Activated CD4-positive, alpha-beta T cell treated with anti-CD3 and anti-CD28 coated beads for 36 hours (primary cell): ENCODE results near the gene FXR1. TPM values are rescaled to one million over a fixed set of nuclear protein-coding genes. Genes with fewer than 3 reads are reported as not detected.

Source experiments
- ATAC-seq: fragments of 200-7000 bp; cut with Tn5 transposase; one replicate; pipeline ENCODE4 v1.10.0; 2021; ENCODE audit warnings: mild to moderate bottlenecking, moderate library complexity
- CTCF ChIA-PET: fragments of 350-600 bp; sonication (Branson Sonifier 250); formaldehyde crosslinking; loops from one replicate; lab custom pipeline; 2021; ENCODE audit warnings: antibody characterized with exemption; lab: Charles Lee
- POLR2A ChIA-PET: fragments of 350-600 bp; sonication (Branson Sonifier 250); formaldehyde crosslinking; loops from one replicate; lab custom pipeline; 2021; ENCODE audit warnings: antibody characterized with exemption, inconsistent platforms; lab: Charles Lee
- DNase-seq: peaks from one replicate; pipeline ENCODE4 v3.0.0-alpha.2; 2020
- H3K27ac Mint-ChIP-seq: one replicate; pipeline ENCODE4 v1.8.0; 2021; ENCODE audit warnings: mixed read lengths
- H3K27me3 Mint-ChIP-seq: one replicate; pipeline ENCODE4 v1.8.0; 2021; ENCODE audit warnings: mixed read lengths
- H3K36me3 Mint-ChIP-seq: one replicate; pipeline ENCODE4 v1.8.0; 2021; ENCODE audit warnings: low read depth, mixed read lengths
- H3K4me1 Mint-ChIP-seq: one replicate; pipeline ENCODE4 v1.8.0; 2021; ENCODE audit warnings: mixed read lengths
- H3K4me3 Mint-ChIP-seq: one replicate; pipeline ENCODE4 v1.8.0; 2021; ENCODE audit warnings: mild to moderate bottlenecking, moderate library complexity, mixed read lengths
- H3K9me3 Mint-ChIP-seq: one replicate; pipeline ENCODE4 v1.8.0; 2021; ENCODE audit warnings: low read depth, mixed read lengths
- intact Hi-C, 2 experiments: fragments of 100-400 bp; cut with DNase I in 1 of 2; cut with micrococcal nuclease in 1 of 2; formaldehyde crosslinking; loops; one replicate each; pipeline versions ENCODE4 v1.14.2 to v1.15.1; 2022 to 2024; cut with DNase I, micrococcal nuclease
- total RNA-seq, 2 experiments: library from RNA; stranded (reverse); gene quantifications; one replicate each; pipeline ENCODE4 v1.2.3, GENCODE V29; 2021

Gene FXR1
- total RNA-seq, 2 experiments from 2014 or later = 175 to 186 TPM

- Mint-ChIP-seq H3K27me3 (no peaks in the 10 kb centered on the region), H3K9me3 (no peaks in the 10 kb centered on the region), H3K4me1 (peaks cover 18% of the 10 kb centered on the region), H3K27ac (no peak overlapping the region), H3K4me3 (no peak overlapping the region), H3K36me3 (peaks cover 50% of the 10 kb centered on the region)
- intact Hi-C loops = loop anchor here in 1 of 2 experiments (10.0 kb wide), 1 partner anchor 1356 kb away; no protein-coding TSS in a partner anchor
- no peak for ATAC-seq
- ChIA-PET POLR2A (no interaction called here), CTCF (no interaction called here)
- DNase-seq = no peak
These were observed 28.4 kb downstream of the FXR1 start for GRCh38 chr3:180940826-180941225.

GRCh38 chr3:180947761-180948390 lies 35.4 kb downstream of the FXR1 start:
- no peak for ATAC-seq
- Mint-ChIP-seq H3K27me3 (no peaks in the 10 kb centered on the region), H3K36me3 (peaks cover 54% of the 10 kb centered on the region), H3K4me1 (peaks cover 13% of the 10 kb centered on the region), H3K9me3 (no peaks in the 10 kb centered on the region), H3K27ac (peak overlapping the region; percentile 9), H3K4me3 (no peak overlapping the region)
- ChIA-PET CTCF (interaction anchor here (0.7 kb wide), 1 partner anchor 56 kb away, joined by 3 read pairs; no protein-coding TSS in a partner anchor), POLR2A (no interaction called here)
- intact Hi-C loops = loop anchor here in 1 of 2 experiments (10.0 kb wide), 1 partner anchor 1363 kb away; no protein-coding TSS in a partner anchor
- DNase-seq = no peak

GRCh38 chr3:180959691-180960090 lies 47.2 kb downstream of the FXR1 start:
- H3K36me3 Mint-ChIP-seq = peaks cover 56% of the 10 kb centered on the region
- H3K4me3 Mint-ChIP-seq = no peak overlapping the region
- H3K9me3 Mint-ChIP-seq = no peaks in the 10 kb centered on the region
- DNase-seq = no peak
- POLR2A ChIA-PET = no interaction called here
- H3K27ac Mint-ChIP-seq = peak overlapping the region; percentile 63
- peak; percentile 88 for ATAC-seq
- no peaks in the 10 kb centered on the region for H3K27me3 Mint-ChIP-seq
- intact Hi-C loops = no loop called here
- H3K4me1 Mint-ChIP-seq = peaks cover 26% of the 10 kb centered on the region
- CTCF ChIA-PET = no interaction called here

- DNase-seq (no peak), ATAC-seq (no peak)
- H3K27ac Mint-ChIP-seq = no peak overlapping the region
- H3K36me3 Mint-ChIP-seq = peaks cover 49% of the 10 kb centered on the region
- H3K4me1 Mint-ChIP-seq = peaks cover 26% of the 10 kb centered on the region
- CTCF ChIA-PET = interaction anchor here (1.2 to 1.5 kb wide), 2 partner anchors 21 to 30 kb away, joined by 3 to 4 read pairs; no protein-coding TSS in a partner anchor
- intact Hi-C loops = no loop called here
- no peaks in the 10 kb centered on the region for H3K9me3 Mint-ChIP-seq
- H3K4me3 Mint-ChIP-seq = no peak overlapping the region
- POLR2A ChIA-PET = no interaction called here
- H3K27me3 Mint-ChIP-seq = no peaks in the 10 kb centered on the region
These were observed 48.6 kb downstream of the FXR1 start for GRCh38 chr3:180961087-180961486.

GRCh38 chr3:180961552-180961951 lies 49.1 kb downstream of the FXR1 start:
- no peak for ATAC-seq
- H3K36me3 Mint-ChIP-seq = peaks cover 47% of the 10 kb centered on the region
- H3K4me3 Mint-ChIP-seq = no peak overlapping the region
- no peak overlapping the region for H3K27ac Mint-ChIP-seq
- POLR2A ChIA-PET = no interaction called here
- H3K9me3 Mint-ChIP-seq = no peaks in the 10 kb centered on the region
- DNase-seq = no peak
- no peaks in the 10 kb centered on the region for H3K27me3 Mint-ChIP-seq
- H3K4me1 Mint-ChIP-seq = peaks cover 26% of the 10 kb centered on the region
- CTCF ChIA-PET = interaction anchor here (1.2 to 1.5 kb wide), 3 partner anchors 11 to 29 kb away, joined by 3 to 11 read pairs (median 4); no protein-coding TSS in a partner anchor
- intact Hi-C loops = no loop called here

- CTCF ChIA-PET = interaction anchor here (1.1 to 1.2 kb wide), 2 partner anchors 10 to 21 kb away, joined by 3 to 11 read pairs; no protein-coding TSS in a partner anchor
- POLR2A ChIA-PET = no interaction called here
- no peaks in the 10 kb centered on the region for H3K27me3 Mint-ChIP-seq
- H3K4me3 Mint-ChIP-seq = no peak overlapping the region
- DNase-seq (no peak), ATAC-seq (no peak)
- peaks cover 26% of the 10 kb centered on the region for H3K4me1 Mint-ChIP-seq
- intact Hi-C loops = no loop called here
- no peak overlapping the region for H3K27ac Mint-ChIP-seq
- no peaks in the 10 kb centered on the region for H3K9me3 Mint-ChIP-seq
- H3K36me3 Mint-ChIP-seq = peaks cover 43% of the 10 kb centered on the region
These were observed 50.1 kb downstream of the FXR1 start for GRCh38 chr3:180962530-180962929.

GRCh38 chr3:180970931-180971330 lies 58.5 kb downstream of the FXR1 start:
- ATAC-seq (no peak), DNase-seq (no peak)
- peaks cover 36% of the 10 kb centered on the region for H3K36me3 Mint-ChIP-seq
- no peaks in the 10 kb centered on the region for H3K27me3 Mint-ChIP-seq
- H3K4me3 Mint-ChIP-seq = no peak overlapping the region
- intact Hi-C loops = no loop called here
- H3K9me3 Mint-ChIP-seq = no peaks in the 10 kb centered on the region
- POLR2A ChIA-PET = no interaction called here
- no peak overlapping the region for H3K27ac Mint-ChIP-seq
- H3K4me1 Mint-ChIP-seq = peaks cover 6% of the 10 kb centered on the region
- CTCF ChIA-PET = no interaction called here

- no peaks in the 10 kb centered on the region for H3K27me3 Mint-ChIP-seq
- H3K9me3 Mint-ChIP-seq = no peaks in the 10 kb centered on the region
- CTCF ChIA-PET = interaction anchor here (1.9 kb wide), 1 partner anchor 11 kb away, joined by 11 read pairs; no protein-coding TSS in a partner anchor
- POLR2A ChIA-PET = no interaction called here
- DNase-seq = no peak
- no peak overlapping the region for H3K27ac Mint-ChIP-seq
- intact Hi-C loops = no loop called here
- peaks cover 6% of the 10 kb centered on the region for H3K4me1 Mint-ChIP-seq
- no peak overlapping the region for H3K4me3 Mint-ChIP-seq
- no peak for ATAC-seq
- H3K36me3 Mint-ChIP-seq = peaks cover 39% of the 10 kb centered on the region
These were observed 61.1 kb downstream of the FXR1 start for GRCh38 chr3:180973543-180973942.

GRCh38 chr3:180974286-180974685 lies 61.8 kb downstream of the FXR1 start:
- Mint-ChIP-seq H3K27ac (no peak overlapping the region), H3K4me3 (no peak overlapping the region), H3K27me3 (no peaks in the 10 kb centered on the region), H3K4me1 (peaks cover 6% of the 10 kb centered on the region), H3K9me3 (no peaks in the 10 kb centered on the region), H3K36me3 (peaks cover 38% of the 10 kb centered on the region)
- no peak for DNase-seq
- peak; percentile 33 for ATAC-seq
- intact Hi-C loops = no loop called here
- ChIA-PET POLR2A (no interaction called here), CTCF (no interaction called here)

GRCh38 chr3:180977498-180977897 lies 65.0 kb downstream of the FXR1 start:
- no peak overlapping the region for H3K27ac Mint-ChIP-seq

GRCh38 chr3:180979961-180980360 lies 67.5 kb downstream of the FXR1 start:
- Mint-ChIP-seq H3K36me3 (peaks cover 35% of the 10 kb centered on the region), H3K27me3 (no peaks in the 10 kb centered on the region), H3K9me3 (no peaks in the 10 kb centered on the region), H3K27ac (peak overlapping the region; percentile 13), H3K4me1 (no peaks in the 10 kb centered on the region), H3K4me3 (no peak overlapping the region)
- ATAC-seq (no peak), DNase-seq (no peak)
- intact Hi-C loops = loop anchor here in 1 of 2 experiments (10.0 kb wide), 1 partner anchor 375 kb away; the partner anchor contains the start of gene TTC14
- ChIA-PET POLR2A (no interaction called here), CTCF (interaction anchor here (0.6 kb wide), 1 partner anchor 1026 kb away, joined by 4 read pairs; no protein-coding TSS in a partner anchor)

More at GRCh38 chr3:180977498-180977897, 65.0 kb downstream of the FXR1 start:
- POLR2A ChIA-PET = no interaction called here
- Mint-ChIP-seq H3K4me1 (peaks cover 6% of the 10 kb centered on the region), H3K36me3 (peaks cover 35% of the 10 kb centered on the region), H3K27me3 (no peaks in the 10 kb centered on the region), H3K4me3 (no peak overlapping the region), H3K9me3 (no peaks in the 10 kb centered on the region)
- no peak for ATAC-seq
- no peak for DNase-seq
- CTCF ChIA-PET = no interaction called here
- intact Hi-C loops = no loop called here

- ChIA-PET POLR2A (no interaction called here), CTCF (interaction anchor here (0.6 to 0.7 kb wide), 2 partner anchors 1026 to 1704 kb away, joined by 3 to 4 read pairs; no protein-coding TSS in a partner anchor)
- DNase-seq = no peak
- intact Hi-C loops = loop anchor here in 1 of 2 experiments (10.0 kb wide), 1 partner anchor 376 kb away; the partner anchor contains the start of gene TTC14
- peak; percentile 36 for ATAC-seq
- no peaks in the 10 kb centered on the region for H3K4me1 Mint-ChIP-seq
- H3K9me3 Mint-ChIP-seq = no peaks in the 10 kb centered on the region
- H3K36me3 Mint-ChIP-seq = peaks cover 40% of the 10 kb centered on the region
- H3K27ac Mint-ChIP-seq = peak overlapping the region; percentile 58
- no peaks in the 10 kb centered on the region for H3K27me3 Mint-ChIP-seq
- H3K4me3 Mint-ChIP-seq = no peak overlapping the region
These were observed 68.1 kb downstream of the FXR1 start for GRCh38 chr3:180980611-180981010.
